Ecto neural progenitor cell (in vitro differentiated cells): Measurements from ENCODE around the gene ADORA2B.

Source experiments
- DNase-seq: peaks from one replicate; pipeline ENCODE4 v3.0.0-alpha.2; 2018; ENCODE audit warnings: low spot score

ADORA2B gene

GRCh38 chr17:15996322-15996721, 51.4 kb downstream of the ADORA2B start:
- DNase-seq: peak; percentile 17

GRCh38 chr17:15998031-15998562, 53.2 kb downstream of the ADORA2B start:
- no peak for DNase-seq

GRCh38 chr17:15999141-15999973, 54.4 kb downstream of the ADORA2B start, which contains the start of the genes TTC19 and ZSWIM7:
TTC19 (plus strand) TSS chr17:15999824; CDS start chr17:15999849, 25 bp downstream.
ZSWIM7 (minus strand) TSS chr17:15999704; CDS start chr17:15999594, 110 bp downstream.
- peak; percentile 100 for DNase-seq

- no peak for DNase-seq
These were observed 55.3 kb downstream of the ADORA2B start for GRCh38 chr17:15999974-16000827.

- DNase-seq: peak; percentile 12
These were observed 56.4 kb downstream of the ADORA2B start for GRCh38 chr17:16001226-16001897.

GRCh38 chr17:16002708-16003260, 57.9 kb downstream of the ADORA2B start:
- no peak for DNase-seq

GRCh38 chr17:16003841-16004240, 58.9 kb downstream of the ADORA2B start:
- DNase-seq: no peak

GRCh38 chr17:16005636-16006035, 60.7 kb downstream of the ADORA2B start:
- no peak for DNase-seq

GRCh38 chr17:16007439-16007838, 62.5 kb downstream of the ADORA2B start:
- no peak for DNase-seq

- no peak for DNase-seq
These were observed 69.0 kb downstream of the ADORA2B start for GRCh38 chr17:16013943-16014407.

- DNase-seq: no peak
These were observed 74.4 kb downstream of the ADORA2B start for GRCh38 chr17:16019347-16019746.

- DNase-seq: no peak
These were observed 79.0 kb downstream of the ADORA2B start for GRCh38 chr17:16023881-16024280.

GRCh38 chr17:16025202-16025601, 80.3 kb downstream of the ADORA2B start:
- DNase-seq: no peak
